NCI-H2171 (cell line): ENCODE measurements around the gene ARHGEF10L.

Source experiments
- DNase-seq: peaks from one replicate; lab custom pipeline; 2025; lab: John Stamatoyannopoulos, UW

The ARHGEF10L gene

GRCh38 chr1:17523321-17524041 is 16.0 kb upstream of the ARHGEF10L start:
- no peak for DNase-seq

- DNase-seq, result no peak
Observed at GRCh38 chr1:17524645-17525044, 14.9 kb upstream of the ARHGEF10L start.

GRCh38 chr1:17525996-17526686 is 13.4 kb upstream of the ARHGEF10L start:
- DNase-seq, result no peak

- DNase-seq, result no peak
Observed at GRCh38 chr1:17527036-17527914, 12.2 kb upstream of the ARHGEF10L start.

GRCh38 chr1:17529381-17529780 is 10.1 kb upstream of the ARHGEF10L start:
- no peak for DNase-seq

- DNase-seq, result no peak
Observed at GRCh38 chr1:17531343-17531681, 8.2 kb upstream of the ARHGEF10L start.

GRCh38 chr1:17531682-17532487 is 7.6 kb upstream of the ARHGEF10L start:
- no peak for DNase-seq

GRCh38 chr1:17533201-17533600 is 6.3 kb upstream of the ARHGEF10L start:
- no peak for DNase-seq

- no peak for DNase-seq
Observed at GRCh38 chr1:17535300-17535936, 4.1 kb upstream of the ARHGEF10L start.

- DNase-seq, result no peak
Observed at GRCh38 chr1:17538010-17538409, 1.5 kb upstream of the ARHGEF10L start.

GRCh38 chr1:17538428-17539117 is 925 bp upstream of the ARHGEF10L start:
- DNase-seq, result no peak

- no peak for DNase-seq
Observed at GRCh38 chr1:17539118-17539476, 401 bp upstream of the ARHGEF10L start.

- peak; percentile 76 for DNase-seq
Observed at GRCh38 chr1:17540255-17541001, 930 bp downstream of the ARHGEF10L start.

- no peak for DNase-seq
Observed at GRCh38 chr1:17542645-17543044, 3.1 kb downstream of the ARHGEF10L start.

- DNase-seq, result no peak
Observed at GRCh38 chr1:17544776-17545350, 5.4 kb downstream of the ARHGEF10L start.

- no peak for DNase-seq
Observed at GRCh38 chr1:17545356-17545755, 5.9 kb downstream of the ARHGEF10L start.

GRCh38 chr1:17546946-17547670 is 7.6 kb downstream of the ARHGEF10L start:
- DNase-seq, result no peak

GRCh38 chr1:17549384-17549783 is 9.9 kb downstream of the ARHGEF10L start:
- no peak for DNase-seq
